HCT116 (cell line): ENCODE data around the gene PDE6B. TPM values are rescaled to one million over a fixed set of nuclear protein-coding genes. Genes with fewer than 3 reads are reported as not detected.

Experiments
- ATAC-seq: fragments of 200-7000 bp; cut with Tn5 transposase; 2 replicates; pipeline ENCODE4 v1.9.1; 2020; ENCODE audit warnings: mild to moderate bottlenecking, moderate library complexity
- BruUV-seq: library from RNA; stranded (reverse); fragments of 400-500 nt; replicated peaks from 2 replicates; lab custom pipeline; 2021; lab: Mats Ljungman, UMichigan
- CTCF ChIA-PET: fragments of 300-600 bp; sonication (Branson Sonifier 250); formaldehyde crosslinking; loops from one replicate; lab custom pipeline; 2021; ENCODE audit warnings: antibody characterized with exemption; lab: Charles Lee
- POLR2A ChIA-PET: fragments of 300-600, 350-600 bp; sonication (Branson Sonifier 250); formaldehyde crosslinking; loops from one replicate; lab custom pipeline; 2021; ENCODE audit warnings: antibody characterized with exemption; lab: Charles Lee
- RAD21 ChIA-PET, 2 experiments: fragments of 300-600 bp; sonication (Branson Sonifier 250); formaldehyde crosslinking; loops; one replicate each; lab custom pipeline; 2023; ENCODE audit warnings: low total read pairs in 2 of 2; ENCODE audit not compliant: uncharacterized antibody in 2 of 2, unreplicated experiment in 2 of 2, low non-redundant PET in 1 of 2; lab: Charles Lee
- DNase-seq: peaks from one replicate; pipeline ENCODE4 v3.0.0-alpha.2; 2010; ENCODE audit warnings: low read depth, low spot score
- H2AFZ ChIP-seq: fragments of 200-600 bp; shearing (Covaris generic), sonication (generic); 2 replicates; pipeline ENCODE4 v1.6.1; 2017; ENCODE audit warnings: low read depth, mixed run types, mixed read lengths, antibody characterized with exemption, low read length; ENCODE audit not compliant: poor library complexity, severe bottlenecking
- H3K27ac ChIP-seq: 2 replicates; pipeline ENCODE4 v1.5.1; 2012; ENCODE audit warnings: low read depth, low read length
- H3K27me3 ChIP-seq: fragments of 200-600 bp; sonication (generic); 2 replicates; pipeline ENCODE4 v1.6.1; 2016; ENCODE audit warnings: mixed run types, low read length, mixed read lengths; ENCODE audit not compliant: insufficient read depth
- H3K36me3 ChIP-seq, 2 experiments: fragments of 200-500 bp in 1 of 2; fragments of 200-600 bp in 1 of 2; sonication (Bioruptor generic) in 1 of 2; sonication (generic) in 1 of 2; 2 replicates each; pipeline versions ENCODE4 v1.5.1 to v1.6.1; 2014 to 2016; ENCODE audit warnings: low read length in 2 of 2, inconsistent platforms in 1 of 2, mixed read lengths in 1 of 2, mixed run types in 1 of 2; ENCODE audit not compliant: insufficient read depth in 2 of 2, control insufficient read depth in 1 of 2
- H3K4me1 ChIP-seq, 2 experiments: fragments of 200-600 bp in 1 of 2; sonication (generic) in 1 of 2; 2 replicates each; pipeline versions ENCODE4 v1.5.1 to v1.6.1; 2012 to 2017; ENCODE audit warnings: low read length in 2 of 2, inconsistent platforms in 1 of 2, mild to moderate bottlenecking in 1 of 2, mixed read lengths in 1 of 2, mixed run types in 1 of 2, moderate library complexity in 1 of 2; ENCODE audit not compliant: insufficient read depth in 2 of 2, control insufficient read depth in 1 of 2
- H3K4me2 ChIP-seq: fragments of 200-600 bp; sonication (generic); 2 replicates; pipeline ENCODE4 v1.6.1; 2017; ENCODE audit warnings: mixed run types, low read length, mixed read lengths
- H3K4me3 ChIP-seq, 2 experiments: fragments of 200-600 bp in 1 of 2; sonication (generic) in 1 of 2; replicated peaks in 1 of 2; 2 replicates each; pipeline ENCODE4 v1.5.1; 2011 to 2016; ENCODE audit warnings: low read length in 2 of 2, control low read depth in 1 of 2, low read depth in 1 of 2, mild to moderate bottlenecking in 1 of 2, mixed read lengths in 1 of 2, mixed run types in 1 of 2
- H3K79me2 ChIP-seq: fragments of 200-600 bp; sonication (generic); 2 replicates; pipeline ENCODE4 v1.6.1; 2017; ENCODE audit warnings: mild to moderate bottlenecking, mixed run types, low read length, moderate library complexity, mixed read lengths; ENCODE audit not compliant: insufficient read depth
- H3K9ac ChIP-seq: fragments of 200-600 bp; sonication (generic); 2 replicates; pipeline ENCODE4 v1.6.1; 2016; ENCODE audit warnings: low read length, mixed read lengths
- H3K9me2 ChIP-seq: fragments of 200-600 bp; sonication (generic), shearing (Covaris generic); 2 replicates; pipeline ENCODE4 v1.6.1; 2017; ENCODE audit warnings: mixed run types, mild to moderate bottlenecking, moderate library complexity; ENCODE audit not compliant: insufficient read depth
- H3K9me3 ChIP-seq, 2 experiments: fragments of 200-500 bp in 1 of 2; fragments of 200-600 bp in 1 of 2; sonication (Bioruptor generic) in 1 of 2; sonication (generic) in 1 of 2; 2 replicates each; pipeline ENCODE4 v1.6.1; 2014 to 2017; ENCODE audit warnings: low read length in 2 of 2, mixed read lengths in 2 of 2, inconsistent platforms in 1 of 2, low read depth in 1 of 2, mild to moderate bottlenecking in 1 of 2, mixed run types in 1 of 2, moderate library complexity in 1 of 2; ENCODE audit not compliant: control insufficient read depth in 1 of 2, insufficient read depth in 1 of 2
- H4K20me1 ChIP-seq: fragments of 200-600 bp; sonication (generic), shearing (Covaris generic); 2 replicates; pipeline ENCODE4 v1.6.1; 2017; ENCODE audit warnings: mixed run types, mild to moderate bottlenecking, moderate library complexity; ENCODE audit not compliant: insufficient read depth
- ATF3 ChIP-seq: IDR thresholded peaks from 2 replicates; pipeline ENCODE4 v1.6.1; 2012
- CBX3 ChIP-seq: IDR thresholded peaks from 2 replicates; pipeline ENCODE4 v1.6.1; 2012; ENCODE audit warnings: low read depth
- CTCF ChIP-seq, 3 experiments: fragments of 200-600 bp in 1 of 3; sonication (generic) in 1 of 3; IDR thresholded peaks in 2 of 3; conservative IDR thresholded peaks in 1 of 3; 2 replicates each; pipeline ENCODE4 v1.5.1; 2012 to 2017; ENCODE audit warnings: low read depth in 2 of 3, low read length in 2 of 3, antibody characterized with exemption in 1 of 3, borderline replicate concordance in 1 of 3, control low read depth in 1 of 3, mild to moderate bottlenecking in 1 of 3, mixed read lengths in 1 of 3, mixed run types in 1 of 3, moderate library complexity in 1 of 3; ENCODE audit not compliant: insufficient read depth in 1 of 3
- ELF1 ChIP-seq: IDR thresholded peaks from 2 replicates; pipeline ENCODE4 v1.6.1; 2012; ENCODE audit warnings: low read depth, borderline replicate concordance
- EZH2 ChIP-seq: fragments of 200-600 bp; sonication (generic); IDR thresholded peaks from 2 replicates; pipeline ENCODE4 v1.6.1; 2017; ENCODE audit warnings: antibody characterized with exemption, mixed run types
- JUND ChIP-seq: IDR thresholded peaks from 2 replicates; pipeline ENCODE4 v1.6.1; 2012
- POLR2A ChIP-seq: IDR thresholded peaks from 2 replicates; pipeline ENCODE4 v1.7.0; 2011; ENCODE audit warnings: borderline replicate concordance; ENCODE audit not compliant: insufficient read depth, insufficient read length; ENCODE audit errors: extremely low read depth
- POLR2AphosphoS5 ChIP-seq: IDR thresholded peaks from 2 replicates; pipeline ENCODE4 v1.6.1; 2011; ENCODE audit warnings: mild to moderate bottlenecking, low read depth, low read length, moderate library complexity
- RAD21 ChIP-seq: IDR thresholded peaks from 2 replicates; pipeline ENCODE4 v1.6.1; 2012; ENCODE audit warnings: low read depth, mild to moderate bottlenecking
- REST ChIP-seq: IDR thresholded peaks from 2 replicates; pipeline ENCODE4 v1.6.1; 2012; ENCODE audit warnings: low read depth
- SP1 ChIP-seq: IDR thresholded peaks from 2 replicates; pipeline ENCODE4 v1.6.1; 2012; ENCODE audit warnings: low read depth
- SRF ChIP-seq: IDR thresholded peaks from 2 replicates; pipeline ENCODE4 v1.6.1; 2012; ENCODE audit warnings: low read depth
- TCF7L2 ChIP-seq: IDR thresholded peaks from 2 replicates; pipeline ENCODE4 v1.7.0; 2011; ENCODE audit warnings: borderline replicate concordance, inconsistent platforms; ENCODE audit not compliant: insufficient read depth, insufficient read length; ENCODE audit errors: extremely low read depth
- YY1 ChIP-seq: IDR thresholded peaks from 2 replicates; pipeline ENCODE4 v1.6.1; 2011; ENCODE audit warnings: low read length, low read depth, moderate library complexity, mild to moderate bottlenecking; ENCODE audit not compliant: insufficient replicate concordance; ENCODE audit errors: extremely low read depth
- ZBTB33 ChIP-seq: IDR thresholded peaks from 2 replicates; pipeline ENCODE4 v1.6.1; 2011; ENCODE audit warnings: mild to moderate bottlenecking, low read length, moderate library complexity; ENCODE audit not compliant: insufficient replicate concordance; ENCODE audit errors: extremely low read depth
- ZFX ChIP-seq: fragments of 450-650 bp; IDR thresholded peaks from 2 replicates; pipeline ENCODE4 v1.6.1; 2017
- intact Hi-C: fragments of 100-400 bp; cut with micrococcal nuclease; formaldehyde crosslinking; loops from 2 replicates; pipeline ENCODE4 v1.10.0; 2022
- total RNA-seq: library from RNA; stranded (reverse); gene quantifications from one replicate; pipeline ENCODE4 v1.2.1, GENCODE V29; 2021; ENCODE audit not compliant: unreplicated experiment

PDE6B gene
- total RNA-seq, 1 experiment from 2014 or later: not detected

GRCh38 chr4:621296-622070 is 3.9 kb upstream of the PDE6B start:
- no peak overlapping the region for H3K9ac ChIP-seq
- H3K4me1 ChIP-seq: peaks cover 0 to 9% of the 10 kb centered on the region in 2 experiments; a peak in 2 of 4 replicates
- H3K79me2 ChIP-seq: no peaks in the 10 kb centered on the region
- TF ChIP-seq JUND: no peak
- no peak for TF ChIP-seq ZFX
- no peak for TF ChIP-seq YY1
- TF ChIP-seq POLR2A: no peak
- TF ChIP-seq SP1: no peak
- no peak for TF ChIP-seq EZH2
- TF ChIP-seq CTCF (IDR thresholded peaks at IDR 0.05 in 2 of 3, conservative IDR thresholded peaks at IDR 0.05 in 1 of 3; ENCODE audit: borderline replicate concordance in 1 of 3, insufficient read depth in 1 of 3, low read depth in 2 of 3, low read length in 2 of 3): no peak
- no peak for TF ChIP-seq RAD21
- no peak for TF ChIP-seq ZBTB33
- TF ChIP-seq SRF: no peak
- TF ChIP-seq CBX3: no peak
- no peak for TF ChIP-seq ELF1
- no peak for TF ChIP-seq ATF3
- no peak for TF ChIP-seq TCF7L2
- no peak for TF ChIP-seq POLR2AphosphoS5
- no peak for TF ChIP-seq REST
- H3K9me2 ChIP-seq: no peaks in the 10 kb centered on the region
- no peaks in the 10 kb centered on the region for H3K27me3 ChIP-seq
- POLR2A ChIA-PET: no interaction called here
- ATAC-seq (no peak), DNase-seq (no peak)
- no peak overlapping the region for H3K27ac ChIP-seq
- intact Hi-C loops: no loop called here
- H3K4me2 ChIP-seq: no peak overlapping the region
- no peaks in the 10 kb centered on the region for H3K9me3 ChIP-seq
- H3K36me3 ChIP-seq: no peaks in the 10 kb centered on the region
- H3K4me3 ChIP-seq: no peak overlapping the region
- CTCF ChIA-PET: no interaction called here
- BruUV-seq: no TSS peak
- H4K20me1 ChIP-seq: no peaks in the 10 kb centered on the region
- RAD21 ChIA-PET: no interaction called here
- no peak overlapping the region for H2AFZ ChIP-seq
